Mesothelial cell of epicardium (in vitro differentiated cells): ENCODE measurements around the gene ATP8B4. TPM values are rescaled to one million over a fixed set of nuclear protein-coding genes. Genes with fewer than 3 reads are reported as not detected.

Source experiments
- DNase-seq, 2 experiments: peaks; one replicate each; pipeline ENCODE4 v3.0.0; 2021; ENCODE audit warnings: low spot score in 2 of 2; ENCODE audit not compliant: unreplicated experiment in 2 of 2
- H3K27ac Mint-ChIP-seq: 2 replicates; pipeline ENCODE4 v1.8.0; 2021; ENCODE audit warnings: mixed read lengths
- H3K27me3 Mint-ChIP-seq: 2 replicates; pipeline ENCODE4 v1.8.0; 2021; ENCODE audit warnings: low read depth, mixed read lengths
- H3K36me3 Mint-ChIP-seq: 2 replicates; pipeline ENCODE4 v1.8.0; 2021; ENCODE audit warnings: mixed read lengths
- H3K4me1 Mint-ChIP-seq: 2 replicates; pipeline ENCODE4 v1.8.0; 2021; ENCODE audit warnings: mixed read lengths
- H3K4me3 Mint-ChIP-seq: 2 replicates; pipeline ENCODE4 v1.8.0; 2021; ENCODE audit warnings: mild to moderate bottlenecking, moderate library complexity, mixed read lengths
- H3K9me3 Mint-ChIP-seq: 2 replicates; pipeline ENCODE4 v1.8.0; 2021; ENCODE audit warnings: mixed read lengths
- CTCF ChIP-seq: fragments of 200-600 bp; sonication (generic); IDR thresholded peaks from one replicate; pipeline ENCODE4 v1.5.0; 2021; ENCODE audit warnings: antibody characterized with exemption; ENCODE audit not compliant: unreplicated experiment
- total RNA-seq: library from RNA; stranded (reverse); gene quantifications from 3 replicates; pipeline ENCODE4 v1.2.1, GENCODE V29; 2021

Gene ATP8B4
- total RNA-seq, 1 donor from 2014 or later, result 1.8 TPM

GRCh38 chr15:50018491-50018890, 100.5 kb downstream of the ATP8B4 start:
- no peaks in the 10 kb centered on the region for H3K27me3 Mint-ChIP-seq
- no peak overlapping the region for H3K27ac Mint-ChIP-seq
- DNase-seq, result no peak
- no peaks in the 10 kb centered on the region for H3K36me3 Mint-ChIP-seq
- H3K9me3 Mint-ChIP-seq, result peaks cover 8% of the 10 kb centered on the region
- no peak overlapping the region for H3K4me3 Mint-ChIP-seq
- no peak for TF ChIP-seq CTCF
- peaks cover 13% of the 10 kb centered on the region for H3K4me1 Mint-ChIP-seq

DNA sequence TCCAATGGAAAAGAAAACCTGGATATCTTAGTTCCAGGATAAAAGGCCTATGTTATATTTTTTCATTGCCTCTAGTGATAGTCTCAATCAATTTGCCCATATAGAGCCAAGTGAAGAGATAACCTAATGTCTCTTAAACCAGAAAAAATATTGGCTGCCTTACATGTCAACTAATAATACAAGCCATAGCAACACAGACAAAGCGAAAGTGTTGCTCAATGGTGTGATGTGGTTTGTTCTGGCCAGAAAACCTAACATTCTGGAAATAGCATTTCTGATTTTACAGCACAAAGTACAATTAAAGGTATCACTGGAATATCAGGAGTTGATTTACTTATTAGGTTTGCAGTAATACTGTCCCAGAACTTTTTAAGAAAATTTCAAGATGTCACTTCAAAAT, 101.5 kb downstream of the ATP8B4 start:
- TF ChIP-seq CTCF, result no peak
- Mint-ChIP-seq H3K4me1 (peaks cover 4% of the 10 kb centered on the region), H3K27me3 (no peaks in the 10 kb centered on the region)

DNA sequence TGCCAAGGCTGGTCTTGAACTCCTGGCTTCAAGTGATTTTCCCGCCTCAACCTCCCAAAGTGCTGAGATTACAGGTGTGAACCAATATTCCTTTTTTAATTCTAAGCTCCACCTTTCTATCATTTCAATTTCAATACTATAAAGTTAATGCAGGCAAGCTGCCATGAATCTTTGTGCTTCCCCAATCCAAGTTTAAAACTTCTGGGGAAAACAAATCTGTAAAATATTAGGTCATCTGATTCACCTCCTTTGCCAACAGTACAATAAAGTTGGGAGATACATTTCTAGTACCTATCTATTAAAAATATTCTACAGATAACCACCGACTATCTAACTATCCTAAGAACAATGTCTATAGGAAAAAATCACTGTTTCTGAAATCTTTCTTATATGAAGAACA, 102.1 kb downstream of the ATP8B4 start:
- no peak for DNase-seq
- H3K27me3 Mint-ChIP-seq, result no peaks in the 10 kb centered on the region
- TF ChIP-seq CTCF, result no peak
- peaks cover 8% of the 10 kb centered on the region for H3K9me3 Mint-ChIP-seq
- H3K27ac Mint-ChIP-seq, result no peak overlapping the region
- no peak overlapping the region for H3K4me3 Mint-ChIP-seq
- no peaks in the 10 kb centered on the region for H3K36me3 Mint-ChIP-seq
- H3K4me1 Mint-ChIP-seq, result no peaks in the 10 kb centered on the region

More for the DNA sequence above, 101.5 kb downstream of the ATP8B4 start:
- Mint-ChIP-seq H3K9me3 (peaks cover 8% of the 10 kb centered on the region), H3K36me3 (no peaks in the 10 kb centered on the region), H3K27ac (no peak overlapping the region), H3K4me3 (no peak overlapping the region)
- DNase-seq, result no peak

GRCh38 chr15:50012790-50013189, 106.2 kb downstream of the ATP8B4 start:
- no peak for DNase-seq
- no peak for TF ChIP-seq CTCF
- H3K4me1 Mint-ChIP-seq, result no peaks in the 10 kb centered on the region
- no peaks in the 10 kb centered on the region for H3K36me3 Mint-ChIP-seq
- peaks cover 5% of the 10 kb centered on the region for H3K9me3 Mint-ChIP-seq
- no peak overlapping the region for H3K27ac Mint-ChIP-seq
- H3K4me3 Mint-ChIP-seq, result no peak overlapping the region
- no peaks in the 10 kb centered on the region for H3K27me3 Mint-ChIP-seq

GRCh38 chr15:50009634-50010033, 109.4 kb downstream of the ATP8B4 start:
- Mint-ChIP-seq H3K27ac (no peak overlapping the region), H3K4me3 (no peak overlapping the region), H3K4me1 (peaks cover 11% of the 10 kb centered on the region), H3K27me3 (no peaks in the 10 kb centered on the region), H3K9me3 (no peaks in the 10 kb centered on the region), H3K36me3 (no peaks in the 10 kb centered on the region)
- TF ChIP-seq CTCF, result no peak
- no peak for DNase-seq

GRCh38 chr15:50003786-50004334, 115.2 kb downstream of the ATP8B4 start:
- peaks cover 2% of the 10 kb centered on the region for H3K36me3 Mint-ChIP-seq
- H3K9me3 Mint-ChIP-seq, result peaks cover 5% of the 10 kb centered on the region
- TF ChIP-seq CTCF, result peak; percentile 55
- no peak overlapping the region for H3K4me3 Mint-ChIP-seq
- DNase-seq, result peak; percentile 58 to 76
- H3K4me1 Mint-ChIP-seq, result peaks cover 38% of the 10 kb centered on the region
- no peaks in the 10 kb centered on the region for H3K27me3 Mint-ChIP-seq
- no peak overlapping the region for H3K27ac Mint-ChIP-seq
